KMS-11 (cell line): Measurements from ENCODE around the gene TBC1D30.
"Not testable (repeated sequence)": the region's sequence is repeated elsewhere in the genome, so short reads cannot be mapped to it uniquely, and the experiment has no call there.

Experiments used
- H2AFZ ChIP-seq: fragments of 200-600 bp; sonication (generic); 2 replicates; pipeline ENCODE4 v1.6.1; 2016; ENCODE audit warnings: antibody characterized with exemption, mixed run types, low read depth
- H3K27ac ChIP-seq: fragments of 200-600 bp; sonication (generic); 2 replicates; pipeline ENCODE4 v1.6.1; 2016; ENCODE audit warnings: mild to moderate bottlenecking, mixed run types
- H3K27me3 ChIP-seq: fragments of 200-600 bp; sonication (generic); 2 replicates; pipeline ENCODE4 v1.6.1; 2017; ENCODE audit warnings: mild to moderate bottlenecking, low read depth, mixed run types, moderate library complexity; ENCODE audit not compliant: insufficient read depth
- H3K36me3 ChIP-seq: fragments of 200-600 bp; sonication (generic); 2 replicates; pipeline ENCODE4 v1.6.1; 2017; ENCODE audit warnings: mild to moderate bottlenecking, mixed run types; ENCODE audit not compliant: insufficient read depth
- H3K4me1 ChIP-seq: fragments of 200-600 bp; sonication (generic); 2 replicates; pipeline ENCODE4 v1.6.1; 2016; ENCODE audit warnings: mild to moderate bottlenecking, low read depth, mixed run types; ENCODE audit not compliant: poor library complexity, severe bottlenecking
- H3K4me2 ChIP-seq: fragments of 200-600 bp; sonication (generic); 2 replicates; pipeline ENCODE4 v1.7.0; 2016; ENCODE audit warnings: mild to moderate bottlenecking, mixed run types
- H3K4me3 ChIP-seq: fragments of 200-600 bp; sonication (generic); IDR thresholded peaks from 2 replicates; pipeline ENCODE4 v1.6.1; 2017; ENCODE audit warnings: low read depth, low read length, mixed read lengths; ENCODE audit not compliant: insufficient read depth
- H3K79me2 ChIP-seq: fragments of 200-600 bp; sonication (generic); 2 replicates; pipeline ENCODE4 v1.6.1; 2016; ENCODE audit warnings: low read depth, mixed run types; ENCODE audit not compliant: insufficient read depth
- H3K9ac ChIP-seq: fragments of 200-600 bp; sonication (generic); 2 replicates; pipeline ENCODE4 v1.6.1; 2016; ENCODE audit warnings: mild to moderate bottlenecking, mixed run types
- H4K20me1 ChIP-seq: fragments of 200-600 bp; sonication (generic); 2 replicates; pipeline ENCODE4 v1.6.1; 2016; ENCODE audit warnings: mild to moderate bottlenecking, mixed run types; ENCODE audit not compliant: insufficient read depth
- TF ChIP-seq, protein P1 (sequence below): fragments of 200-600 bp; sonication (generic); conservative IDR thresholded peaks from 2 replicates; pipeline ENCODE4 v1.6.1; 2017; ENCODE audit warnings: low read depth, mild to moderate bottlenecking, antibody characterized with exemption, low read length, moderate library complexity, mixed read lengths

Gene TBC1D30, protein sequence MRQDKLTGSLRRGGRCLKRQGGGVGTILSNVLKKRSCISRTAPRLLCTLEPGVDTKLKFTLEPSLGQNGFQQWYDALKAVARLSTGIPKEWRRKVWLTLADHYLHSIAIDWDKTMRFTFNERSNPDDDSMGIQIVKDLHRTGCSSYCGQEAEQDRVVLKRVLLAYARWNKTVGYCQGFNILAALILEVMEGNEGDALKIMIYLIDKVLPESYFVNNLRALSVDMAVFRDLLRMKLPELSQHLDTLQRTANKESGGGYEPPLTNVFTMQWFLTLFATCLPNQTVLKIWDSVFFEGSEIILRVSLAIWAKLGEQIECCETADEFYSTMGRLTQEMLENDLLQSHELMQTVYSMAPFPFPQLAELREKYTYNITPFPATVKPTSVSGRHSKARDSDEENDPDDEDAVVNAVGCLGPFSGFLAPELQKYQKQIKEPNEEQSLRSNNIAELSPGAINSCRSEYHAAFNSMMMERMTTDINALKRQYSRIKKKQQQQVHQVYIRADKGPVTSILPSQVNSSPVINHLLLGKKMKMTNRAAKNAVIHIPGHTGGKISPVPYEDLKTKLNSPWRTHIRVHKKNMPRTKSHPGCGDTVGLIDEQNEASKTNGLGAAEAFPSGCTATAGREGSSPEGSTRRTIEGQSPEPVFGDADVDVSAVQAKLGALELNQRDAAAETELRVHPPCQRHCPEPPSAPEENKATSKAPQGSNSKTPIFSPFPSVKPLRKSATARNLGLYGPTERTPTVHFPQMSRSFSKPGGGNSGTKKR

DNA sequence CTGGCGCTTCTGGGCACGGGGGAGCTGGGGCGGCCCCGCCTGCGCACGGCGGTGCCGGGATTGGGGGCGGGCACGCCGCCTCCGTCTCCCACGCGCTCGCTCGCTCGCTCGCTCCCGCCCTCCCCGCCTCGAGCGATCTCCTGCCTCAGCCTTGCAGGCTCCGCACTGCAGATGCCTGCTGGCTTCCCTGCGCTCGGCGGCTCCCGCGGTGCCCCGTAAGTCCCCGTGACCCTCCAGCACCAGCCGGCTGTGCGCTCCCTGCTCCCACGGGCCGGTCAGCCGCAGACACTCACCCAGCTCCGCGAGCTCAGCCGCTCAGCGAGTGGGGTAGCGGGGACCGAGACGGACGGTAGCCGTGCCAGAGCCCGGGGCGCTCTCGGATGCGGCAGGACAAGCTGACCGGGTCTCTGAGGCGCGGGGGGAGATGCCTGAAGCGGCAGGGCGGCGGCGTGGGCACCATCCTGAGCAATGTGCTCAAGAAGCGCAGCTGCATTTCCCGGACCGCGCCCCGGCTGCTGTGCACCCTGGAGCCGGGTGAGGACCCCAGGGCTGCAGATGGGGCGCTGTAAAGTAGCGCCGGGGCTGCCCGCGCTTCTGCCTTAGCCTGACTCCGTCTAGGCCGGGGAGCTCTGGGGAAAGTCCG is at the start of gene TBC1D30:
Gene TBC1D30, plus strand, starts transcription at position 148 of the 643 bp plus-strand sequence. Its CDS starts 233 bp downstream, at position 381.
- Histone ChIP-seq H3K79me2 (no peaks in the 10 kb centered on the region), H3K4me1 (peaks cover 14% of the 10 kb centered on the region), H3K27ac (peak within 1 kb of the TSS; percentile 30; the same call in 1 of the 2 replicates), H3K27me3 (no peaks in the 10 kb centered on the region), H3K4me3 (no peak within 1 kb of the TSS), H4K20me1 (no peaks in the 10 kb centered on the region), H3K9ac (peak within 1 kb of the TSS; percentile 60), H2AFZ (peak within 1 kb of the TSS; percentile 87), H3K36me3 (no peaks in the 10 kb centered on the region), H3K4me2 (peak within 1 kb of the TSS; percentile 92)
- TF ChIP-seq, protein P1, sequence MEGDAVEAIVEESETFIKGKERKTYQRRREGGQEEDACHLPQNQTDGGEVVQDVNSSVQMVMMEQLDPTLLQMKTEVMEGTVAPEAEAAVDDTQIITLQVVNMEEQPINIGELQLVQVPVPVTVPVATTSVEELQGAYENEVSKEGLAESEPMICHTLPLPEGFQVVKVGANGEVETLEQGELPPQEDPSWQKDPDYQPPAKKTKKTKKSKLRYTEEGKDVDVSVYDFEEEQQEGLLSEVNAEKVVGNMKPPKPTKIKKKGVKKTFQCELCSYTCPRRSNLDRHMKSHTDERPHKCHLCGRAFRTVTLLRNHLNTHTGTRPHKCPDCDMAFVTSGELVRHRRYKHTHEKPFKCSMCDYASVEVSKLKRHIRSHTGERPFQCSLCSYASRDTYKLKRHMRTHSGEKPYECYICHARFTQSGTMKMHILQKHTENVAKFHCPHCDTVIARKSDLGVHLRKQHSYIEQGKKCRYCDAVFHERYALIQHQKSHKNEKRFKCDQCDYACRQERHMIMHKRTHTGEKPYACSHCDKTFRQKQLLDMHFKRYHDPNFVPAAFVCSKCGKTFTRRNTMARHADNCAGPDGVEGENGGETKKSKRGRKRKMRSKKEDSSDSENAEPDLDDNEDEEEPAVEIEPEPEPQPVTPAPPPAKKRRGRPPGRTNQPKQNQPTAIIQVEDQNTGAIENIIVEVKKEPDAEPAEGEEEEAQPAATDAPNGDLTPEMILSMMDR: no peak

DNA sequence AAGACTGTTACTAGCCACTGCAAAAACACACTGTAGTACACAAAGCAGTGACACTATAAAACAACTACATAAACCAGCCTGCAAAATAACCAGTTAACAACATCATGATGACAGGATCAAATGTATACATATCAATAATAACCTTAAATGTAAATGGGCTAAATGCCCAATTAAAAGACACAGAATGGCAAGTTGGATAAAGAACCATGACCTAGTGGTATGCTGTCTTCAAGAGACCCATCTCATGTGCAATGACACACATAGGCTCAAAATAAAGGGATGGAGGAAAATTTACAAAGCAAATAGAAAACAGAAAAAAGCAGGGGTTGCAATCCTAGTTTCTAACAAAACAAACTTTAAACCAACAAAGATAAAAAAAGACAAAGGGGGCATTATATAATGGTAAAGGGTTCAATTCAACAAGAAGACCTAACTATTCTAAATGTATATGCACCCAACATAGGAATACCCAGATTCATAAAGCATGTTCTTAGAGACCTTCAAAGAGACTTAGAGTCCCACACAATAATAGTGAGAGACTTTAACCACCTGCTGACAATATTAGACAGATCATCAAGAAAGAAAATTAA is 49.2 kb upstream of the TBC1D30 start:
- H3K36me3 ChIP-seq, H3K4me1 ChIP-seq, H3K27ac ChIP-seq, H4K20me1 ChIP-seq, H2AFZ ChIP-seq, H3K79me2 ChIP-seq, H3K4me2 ChIP-seq, H3K9ac ChIP-seq, H3K27me3 ChIP-seq, H3K4me3 ChIP-seq: not testable (repeated sequence)

DNA sequence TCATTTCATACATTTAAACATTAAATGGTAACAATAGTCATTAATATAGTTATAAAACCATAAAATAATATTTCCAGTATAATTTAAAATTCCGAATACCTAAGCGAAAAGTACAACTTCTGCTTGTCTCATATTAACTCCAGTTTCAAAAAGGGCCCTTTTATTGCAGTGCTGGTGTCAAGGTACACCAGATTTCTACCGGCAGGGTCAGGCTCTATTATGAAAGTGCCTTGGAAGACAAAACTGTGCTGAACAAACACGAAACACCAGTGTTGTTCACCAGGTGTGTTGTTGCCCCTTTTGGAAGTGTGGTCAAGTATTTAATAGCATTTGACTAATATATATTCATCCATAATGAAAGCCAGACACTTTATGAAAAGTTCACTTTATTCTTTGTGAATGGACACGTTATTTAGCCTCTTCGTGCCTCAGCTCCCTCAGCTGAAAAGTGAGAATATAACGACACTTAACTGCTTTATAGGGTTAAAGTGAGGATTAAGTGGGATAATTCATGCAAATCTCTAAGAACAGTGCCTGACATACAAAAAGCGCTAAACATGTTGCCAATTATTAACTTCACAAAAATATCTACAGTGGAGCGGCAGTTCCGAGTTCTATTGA is 45.0 kb upstream of the TBC1D30 start:
- TF ChIP-seq, protein P1: no peak
- Histone ChIP-seq H3K27me3 (peaks cover 9% of the 10 kb centered on the region; the same call in 1 of the 2 replicates), H3K36me3 (no peaks in the 10 kb centered on the region)

DNA sequence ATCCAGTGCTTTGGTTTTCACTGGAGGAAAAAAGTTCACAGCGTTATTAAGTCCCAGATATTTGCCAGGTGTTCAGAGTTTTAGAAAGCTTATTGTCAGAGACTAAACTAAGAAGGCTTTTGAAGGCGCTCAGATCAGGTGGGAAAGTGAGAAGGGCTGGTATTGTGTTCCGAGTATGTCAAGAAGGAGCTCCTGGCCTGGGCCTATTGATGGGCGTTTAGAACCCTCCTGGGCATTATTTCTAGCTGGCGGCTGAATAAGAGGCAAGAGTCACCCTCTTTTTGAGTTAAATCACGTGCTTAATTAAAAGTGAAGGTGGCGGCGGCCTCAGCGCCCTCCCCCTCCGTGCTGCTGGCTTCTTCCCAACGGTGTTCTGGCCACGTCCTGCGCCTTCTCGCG is 44.3 kb upstream of the TBC1D30 start:
- Histone ChIP-seq H3K4me1 (peaks cover 7% of the 10 kb centered on the region), H3K27ac (no peak overlapping the region), H3K79me2 (no peaks in the 10 kb centered on the region; the same call in 1 of the 2 replicates), H3K4me2 (peak overlapping the region; percentile 32), H3K9ac (peak overlapping the region; percentile 59; the same call in 1 of the 2 replicates), H3K4me3 (no peak overlapping the region), H3K27me3 (peaks cover 9% of the 10 kb centered on the region; the same call in 1 of the 2 replicates), H2AFZ (peak overlapping the region; percentile 85), H3K36me3 (no peaks in the 10 kb centered on the region), H4K20me1 (no peaks in the 10 kb centered on the region)
- TF ChIP-seq, protein P1: no peak

More for the DNA sequence above, 45.0 kb upstream of the TBC1D30 start:
- Histone ChIP-seq H3K4me1 (peaks cover 7% of the 10 kb centered on the region), H3K9ac (no peak overlapping the region), H3K4me3 (no peak overlapping the region), H3K4me2 (0 out of 2 replicates have a peak overlapping the region, but pooled peaks have one; percentile 32), H2AFZ (no peak overlapping the region), H3K27ac (no peak overlapping the region), H3K79me2 (no peaks in the 10 kb centered on the region; the same call in 1 of the 2 replicates), H4K20me1 (no peaks in the 10 kb centered on the region)
